Measurements from ENCODE around the gene IL13RA1. TPM values are rescaled to one million over a fixed set of nuclear protein-coding genes. Genes with fewer than 3 reads are reported as not detected.
A peak's percentile ranks its signal among the peaks of the same experiment; 100 is the strongest.

IL13RA1 gene
- total RNA-seq, 1 donor from 2014 or later = 41.1 TPM

DNA sequence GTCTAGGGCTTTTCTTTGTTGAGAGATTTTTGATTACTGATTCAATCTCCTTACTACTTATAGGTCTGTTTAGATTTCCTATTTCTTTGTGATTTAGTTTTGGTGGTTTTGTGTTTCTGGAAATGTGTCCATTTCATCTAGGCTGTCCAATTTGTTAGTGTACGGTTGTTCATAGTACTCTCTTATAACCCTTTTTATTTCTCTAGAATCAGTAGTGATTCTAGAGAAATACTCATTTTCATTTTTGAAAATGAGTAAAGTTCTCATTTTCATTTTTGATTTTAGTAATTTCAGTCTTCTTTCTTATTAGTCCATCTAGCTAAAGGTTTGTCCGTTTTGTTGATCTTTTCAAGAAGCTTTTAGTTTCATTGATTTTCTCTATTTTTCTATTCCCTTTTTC is 7.5 kb downstream of the IL13RA1 start:
- Histone ChIP-seq H2AFZ (ENCODE audit: low read depth, low read length) (no peak overlapping the region), H3K4me1 (ENCODE audit: insufficient read depth, low read length) (peaks cover 4% of the 10 kb centered on the region), H3K27me3 (ENCODE audit: insufficient read depth, low read length) (no peaks in the 10 kb centered on the region), H3K36me3 (ENCODE audit: insufficient read depth, low read length) (no peaks in the 10 kb centered on the region), H3K4me2 (ENCODE audit: low read length) (no peak overlapping the region), H3K4me3 (ENCODE audit: insufficient read depth, low read depth, low read length) (no peak overlapping the region), H3K9me3 (ENCODE audit: insufficient read depth, low read depth, low read length) (no peaks in the 10 kb centered on the region), H3K9ac (ENCODE audit: low read length) (no peak overlapping the region), H3K27ac (ENCODE audit: low read depth, low read length) (no peak overlapping the region), H3K79me2 (ENCODE audit: insufficient read depth, low read length) (peaks cover 32% of the 10 kb centered on the region), H4K20me1 (ENCODE audit: insufficient read depth, low read length) (no peaks in the 10 kb centered on the region)
- no peaks in the 10 kb centered on the region for H3K27me3 Mint-ChIP-seq (ENCODE audit: low read depth, unreplicated experiment)
- H3K36me3 Mint-ChIP-seq (ENCODE audit: low read depth, unreplicated experiment) = no peaks in the 10 kb centered on the region
- TF ChIP-seq, protein P1, sequence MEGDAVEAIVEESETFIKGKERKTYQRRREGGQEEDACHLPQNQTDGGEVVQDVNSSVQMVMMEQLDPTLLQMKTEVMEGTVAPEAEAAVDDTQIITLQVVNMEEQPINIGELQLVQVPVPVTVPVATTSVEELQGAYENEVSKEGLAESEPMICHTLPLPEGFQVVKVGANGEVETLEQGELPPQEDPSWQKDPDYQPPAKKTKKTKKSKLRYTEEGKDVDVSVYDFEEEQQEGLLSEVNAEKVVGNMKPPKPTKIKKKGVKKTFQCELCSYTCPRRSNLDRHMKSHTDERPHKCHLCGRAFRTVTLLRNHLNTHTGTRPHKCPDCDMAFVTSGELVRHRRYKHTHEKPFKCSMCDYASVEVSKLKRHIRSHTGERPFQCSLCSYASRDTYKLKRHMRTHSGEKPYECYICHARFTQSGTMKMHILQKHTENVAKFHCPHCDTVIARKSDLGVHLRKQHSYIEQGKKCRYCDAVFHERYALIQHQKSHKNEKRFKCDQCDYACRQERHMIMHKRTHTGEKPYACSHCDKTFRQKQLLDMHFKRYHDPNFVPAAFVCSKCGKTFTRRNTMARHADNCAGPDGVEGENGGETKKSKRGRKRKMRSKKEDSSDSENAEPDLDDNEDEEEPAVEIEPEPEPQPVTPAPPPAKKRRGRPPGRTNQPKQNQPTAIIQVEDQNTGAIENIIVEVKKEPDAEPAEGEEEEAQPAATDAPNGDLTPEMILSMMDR (IDR thresholded peaks at IDR 0.05; ENCODE audit: insufficient read depth, low read depth, low read length) = no peak
- TF ChIP-seq EZH2 (IDR thresholded peaks at IDR 0.05; ENCODE audit: insufficient read depth, low read length) = no peak
- no peak overlapping the region for H3K4me3 Mint-ChIP-seq (ENCODE audit: unreplicated experiment)
- FAIRE-seq = peak; percentile 88
- H3K9me3 Mint-ChIP-seq (ENCODE audit: unreplicated experiment) = no peaks in the 10 kb centered on the region
- no peak overlapping the region for H3K27ac Mint-ChIP-seq (ENCODE audit: unreplicated experiment)
- peaks cover 6% of the 10 kb centered on the region for H3K4me1 Mint-ChIP-seq (ENCODE audit: low read depth, unreplicated experiment)
- DNase-seq (ENCODE audit: low read depth) = no peak

DNA sequence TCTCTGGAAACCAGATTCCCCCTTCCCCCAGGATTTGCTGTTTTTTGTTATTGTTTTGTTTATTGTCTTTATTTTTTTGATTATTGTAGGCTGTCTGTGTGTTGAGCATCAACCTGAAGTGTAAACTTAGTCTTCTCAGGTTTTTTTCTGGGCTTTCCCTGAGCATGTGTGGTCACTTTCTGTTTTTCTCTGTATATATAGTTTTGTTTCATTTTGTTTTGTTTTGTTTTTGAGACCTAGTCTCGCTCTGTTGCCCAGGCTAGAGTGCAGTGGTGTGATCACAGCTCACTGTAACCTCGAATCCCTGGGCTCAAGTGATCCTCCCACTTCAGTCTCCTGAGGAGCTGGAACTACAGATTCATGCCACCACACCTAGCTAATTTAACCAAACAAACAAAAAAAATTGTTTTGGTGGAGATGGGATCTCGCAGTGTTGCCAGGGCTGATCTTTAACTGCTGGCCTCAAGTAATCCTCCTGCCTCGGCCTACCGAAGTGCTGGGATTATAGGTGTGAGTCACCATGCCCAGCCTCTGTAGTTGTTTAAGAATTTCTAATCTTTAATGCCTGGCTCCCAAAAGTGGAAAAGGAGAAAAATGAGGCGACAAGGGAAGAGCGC is 9.1 kb downstream of the IL13RA1 start:
- no peaks in the 10 kb centered on the region for H3K4me1 Mint-ChIP-seq (ENCODE audit: low read depth, unreplicated experiment)
- Histone ChIP-seq H3K36me3 (ENCODE audit: insufficient read depth, low read length) (no peaks in the 10 kb centered on the region), H3K4me3 (ENCODE audit: insufficient read depth, low read depth, low read length) (no peak overlapping the region), H3K27ac (ENCODE audit: low read depth, low read length) (no peak overlapping the region), H2AFZ (ENCODE audit: low read depth, low read length) (no peak overlapping the region), H3K9ac (ENCODE audit: low read length) (no peak overlapping the region), H3K27me3 (ENCODE audit: insufficient read depth, low read length) (no peaks in the 10 kb centered on the region), H3K4me1 (ENCODE audit: insufficient read depth, low read length) (no peaks in the 10 kb centered on the region), H3K79me2 (ENCODE audit: insufficient read depth, low read length) (peaks cover 32% of the 10 kb centered on the region), H4K20me1 (ENCODE audit: insufficient read depth, low read length) (no peaks in the 10 kb centered on the region), H3K4me2 (ENCODE audit: low read length) (no peak overlapping the region), H3K9me3 (ENCODE audit: insufficient read depth, low read depth, low read length) (no peaks in the 10 kb centered on the region)
- H3K36me3 Mint-ChIP-seq (ENCODE audit: low read depth, unreplicated experiment) = no peaks in the 10 kb centered on the region
- H3K27me3 Mint-ChIP-seq (ENCODE audit: low read depth, unreplicated experiment) = no peaks in the 10 kb centered on the region
- DNase-seq (ENCODE audit: low read depth) = no peak
- H3K27ac Mint-ChIP-seq (ENCODE audit: unreplicated experiment) = peak overlapping the region; percentile 5
- TF ChIP-seq, protein P1 (IDR thresholded peaks at IDR 0.05; ENCODE audit: insufficient read depth, low read depth, low read length) = no peak
- TF ChIP-seq EZH2 (IDR thresholded peaks at IDR 0.05; ENCODE audit: insufficient read depth, low read length) = no peak
- H3K4me3 Mint-ChIP-seq (ENCODE audit: unreplicated experiment) = no peak overlapping the region
- peak; percentile 52 for FAIRE-seq
- no peaks in the 10 kb centered on the region for H3K9me3 Mint-ChIP-seq (ENCODE audit: unreplicated experiment)

DNA sequence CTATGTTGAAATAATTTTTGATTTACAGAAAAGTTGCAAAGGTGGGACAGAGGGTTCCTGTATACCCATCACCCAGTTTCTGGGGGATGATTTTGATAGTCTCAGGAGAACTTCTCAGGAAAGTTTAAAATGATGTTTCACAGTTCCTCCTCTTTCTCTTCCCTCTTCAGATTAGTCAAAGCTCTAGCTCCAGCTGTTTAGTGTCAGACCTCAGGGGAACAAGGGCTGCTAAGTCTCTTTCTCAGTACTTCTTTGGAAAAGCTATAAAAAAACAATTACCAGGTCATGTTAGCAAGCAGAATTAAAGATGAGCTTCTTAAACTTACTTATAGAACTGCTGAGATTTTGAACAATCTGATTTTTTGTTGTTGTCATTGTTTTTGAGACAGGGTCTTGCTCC is 12.2 kb downstream of the IL13RA1 start:
- Histone ChIP-seq H3K9ac (ENCODE audit: low read length) (no peak overlapping the region), H4K20me1 (ENCODE audit: insufficient read depth, low read length) (no peaks in the 10 kb centered on the region), H3K79me2 (ENCODE audit: insufficient read depth, low read length) (peaks cover 18% of the 10 kb centered on the region), H3K4me1 (ENCODE audit: insufficient read depth, low read length) (no peaks in the 10 kb centered on the region), H3K9me3 (ENCODE audit: insufficient read depth, low read depth, low read length) (no peaks in the 10 kb centered on the region), H3K36me3 (ENCODE audit: insufficient read depth, low read length) (no peaks in the 10 kb centered on the region), H3K27ac (ENCODE audit: low read depth, low read length) (no peak overlapping the region), H2AFZ (ENCODE audit: low read depth, low read length) (no peak overlapping the region), H3K27me3 (ENCODE audit: insufficient read depth, low read length) (no peaks in the 10 kb centered on the region), H3K4me3 (ENCODE audit: insufficient read depth, low read depth, low read length) (no peak overlapping the region), H3K4me2 (ENCODE audit: low read length) (no peak overlapping the region)
- no peak for FAIRE-seq
- Mint-ChIP-seq H3K36me3 (ENCODE audit: low read depth, unreplicated experiment) (no peaks in the 10 kb centered on the region), H3K4me1 (ENCODE audit: low read depth, unreplicated experiment) (no peaks in the 10 kb centered on the region), H3K4me3 (ENCODE audit: unreplicated experiment) (no peak overlapping the region), H3K27me3 (ENCODE audit: low read depth, unreplicated experiment) (no peaks in the 10 kb centered on the region), H3K9me3 (ENCODE audit: unreplicated experiment) (no peaks in the 10 kb centered on the region), H3K27ac (ENCODE audit: unreplicated experiment) (no peak overlapping the region)
- TF ChIP-seq, protein P1 (IDR thresholded peaks at IDR 0.05; ENCODE audit: insufficient read depth, low read depth, low read length) = no peak
- no peak for TF ChIP-seq EZH2 (IDR thresholded peaks at IDR 0.05; ENCODE audit: insufficient read depth, low read length)
- DNase-seq (ENCODE audit: low read depth) = no peak

Data from astrocyte (in vitro differentiated cells and primary cell).